Measurements from ENCODE around the gene NUDT5. TPM values are rescaled to one million over a fixed set of nuclear protein-coding genes. Genes with fewer than 3 reads are reported as not detected.

NUDT5 gene
- total and polyA plus RNA-seq, 2 experiments from 2014 or later: 33.2 to 107 TPM

- Histone ChIP-seq H2AFZ (no peak overlapping the region), H3K27ac (no peak overlapping the region), H3K9me2 (ENCODE audit: insufficient read depth) (no peaks in the 10 kb centered on the region), H3K27me3 (replicated peaks; ENCODE audit: insufficient read depth) (no peaks in the 10 kb centered on the region), H3K36me3 (ENCODE audit: low read depth) (peaks cover 18% of the 10 kb centered on the region; the same call in 1 of the 2 replicates), H3K9me3 (ENCODE audit: low read depth) (no peaks in the 10 kb centered on the region), H3K4me1 (ENCODE audit: insufficient read depth) (peaks cover 15% of the 10 kb centered on the region), H4K20me1 (ENCODE audit: insufficient read depth) (no peaks in the 10 kb centered on the region), H3K4me3 (no peak overlapping the region), H3K4me2 (ENCODE audit: unreplicated experiment) (no peak overlapping the region), H3K79me2 (ENCODE audit: insufficient read depth) (peaks cover 89% of the 10 kb centered on the region), H3K9ac (no peak overlapping the region), H3F3A (ENCODE audit: insufficient read depth) (peaks cover 15% of the 10 kb centered on the region)
- 88 to 90% methylated on average over 10 of the region's 10 CpGs for WGBS, 2 experiments (ENCODE audit: low coverage in 1 of 2, low lambda C conversion rate in 2 of 2, missing lambda C conversion rate in 2 of 2)
- in situ Hi-C loops (cut with MboI): no loop called here
- TF ChIP-seq EZH2phosphoT487 (IDR thresholded peaks at IDR 0.05; ENCODE audit: insufficient read depth, low read depth) (no peak), EZH2 (IDR thresholded peaks at IDR 0.05; ENCODE audit: insufficient read depth, poor library complexity, severe bottlenecking) (no peak)
- no peak for DNase-seq
Observed at GRCh38 chr10:12189426-12189825, 6.3 kb downstream of the NUDT5 start.

- peaks cover 81% of the 10 kb centered on the region for H3K79me2 ChIP-seq (ENCODE audit: insufficient read depth)
- peaks cover 21% of the 10 kb centered on the region; the same call in 1 of the 2 replicates for H3K36me3 ChIP-seq (ENCODE audit: low read depth)
Observed at GRCh38 chr10:12188656-12189055, 7.0 kb downstream of the NUDT5 start.

GRCh38 chr10:12187321-12187905 is 8.3 kb downstream of the NUDT5 start:
- H3K4me1 ChIP-seq (ENCODE audit: insufficient read depth): no peaks in the 10 kb centered on the region
- in situ Hi-C loops (cut with MboI): no loop called here
- TF ChIP-seq EZH2phosphoT487 (IDR thresholded peaks at IDR 0.05; ENCODE audit: insufficient read depth, low read depth) (no peak), EZH2 (IDR thresholded peaks at IDR 0.05; ENCODE audit: insufficient read depth, poor library complexity, severe bottlenecking) (no peak)
- no peaks in the 10 kb centered on the region for H3K9me3 ChIP-seq (ENCODE audit: low read depth)
- H3K27ac ChIP-seq: no peak overlapping the region
- H3K27me3 ChIP-seq (replicated peaks; ENCODE audit: insufficient read depth): no peaks in the 10 kb centered on the region
- H4K20me1 ChIP-seq (ENCODE audit: insufficient read depth): no peaks in the 10 kb centered on the region
- peaks cover 21% of the 10 kb centered on the region; the same call in 1 of the 2 replicates for H3K36me3 ChIP-seq (ENCODE audit: low read depth)
- no peak overlapping the region for H3K9ac ChIP-seq
- H3K9me2 ChIP-seq (ENCODE audit: insufficient read depth): no peaks in the 10 kb centered on the region
- H3K4me3 ChIP-seq: no peak overlapping the region
- H3F3A ChIP-seq (ENCODE audit: insufficient read depth): no peaks in the 10 kb centered on the region
- peaks cover 69% of the 10 kb centered on the region for H3K79me2 ChIP-seq (ENCODE audit: insufficient read depth)
- DNase-seq: no peak
- H3K4me2 ChIP-seq (ENCODE audit: unreplicated experiment): no peak overlapping the region
- WGBS, 2 experiments (ENCODE audit: low coverage in 1 of 2, low lambda C conversion rate in 2 of 2, missing lambda C conversion rate in 2 of 2): 97 to 99% methylated on average over 5 of the region's 5 CpGs
- no peak overlapping the region for H2AFZ ChIP-seq

More at GRCh38 chr10:12188656-12189055, 7.0 kb downstream of the NUDT5 start:
- Histone ChIP-seq H3K27me3 (replicated peaks; ENCODE audit: insufficient read depth) (no peaks in the 10 kb centered on the region), H3K9me3 (ENCODE audit: low read depth) (no peaks in the 10 kb centered on the region), H3K9ac (no peak overlapping the region), H3K4me2 (ENCODE audit: unreplicated experiment) (no peak overlapping the region), H3K4me3 (no peak overlapping the region), H2AFZ (no peak overlapping the region), H3K9me2 (ENCODE audit: insufficient read depth) (no peaks in the 10 kb centered on the region), H3F3A (ENCODE audit: insufficient read depth) (peaks cover 8% of the 10 kb centered on the region), H4K20me1 (ENCODE audit: insufficient read depth) (no peaks in the 10 kb centered on the region), H3K4me1 (ENCODE audit: insufficient read depth) (peaks cover 7% of the 10 kb centered on the region; the same call in 1 of the 2 replicates), H3K27ac (no peak overlapping the region)
- WGBS, 2 experiments (ENCODE audit: low coverage in 1 of 2, low lambda C conversion rate in 2 of 2, missing lambda C conversion rate in 2 of 2): 91 to 93% methylated on average over 5 to 6 of the region's 6 CpGs
- TF ChIP-seq EZH2phosphoT487 (IDR thresholded peaks at IDR 0.05; ENCODE audit: insufficient read depth, low read depth) (no peak), EZH2 (IDR thresholded peaks at IDR 0.05; ENCODE audit: insufficient read depth, poor library complexity, severe bottlenecking) (no peak)
- no peak for DNase-seq
- in situ Hi-C loops (cut with MboI): no loop called here

GRCh38 chr10:12186323-12186722 is 9.4 kb downstream of the NUDT5 start:
- Histone ChIP-seq H3K27me3 (replicated peaks; ENCODE audit: insufficient read depth) (no peaks in the 10 kb centered on the region), H3K4me2 (ENCODE audit: unreplicated experiment) (no peak overlapping the region), H3K4me1 (ENCODE audit: insufficient read depth) (no peaks in the 10 kb centered on the region), H3F3A (ENCODE audit: insufficient read depth) (no peaks in the 10 kb centered on the region), H3K9me3 (ENCODE audit: low read depth) (no peaks in the 10 kb centered on the region), H4K20me1 (ENCODE audit: insufficient read depth) (no peaks in the 10 kb centered on the region), H3K4me3 (no peak overlapping the region), H3K36me3 (ENCODE audit: low read depth) (peaks cover 21% of the 10 kb centered on the region; the same call in 1 of the 2 replicates), H3K27ac (no peak overlapping the region), H3K79me2 (ENCODE audit: insufficient read depth) (peaks cover 58% of the 10 kb centered on the region), H3K9me2 (ENCODE audit: insufficient read depth) (no peaks in the 10 kb centered on the region), H3K9ac (no peak overlapping the region), H2AFZ (no peak overlapping the region)
- in situ Hi-C loops (cut with MboI): no loop called here
- DNase-seq: no peak
- TF ChIP-seq EZH2 (IDR thresholded peaks at IDR 0.05; ENCODE audit: insufficient read depth, poor library complexity, severe bottlenecking) (no peak), EZH2phosphoT487 (IDR thresholded peaks at IDR 0.05; ENCODE audit: insufficient read depth, low read depth) (no peak)
- WGBS, 2 experiments (ENCODE audit: low coverage in 1 of 2, low lambda C conversion rate in 2 of 2, missing lambda C conversion rate in 2 of 2): 85 to 86% methylated on average over 8 of the region's 8 CpGs

Data from GM23248 (cell line).